GM23338 (cell line): ENCODE data around the gene SLC25A6. TPM values are rescaled to one million over a fixed set of nuclear protein-coding genes. Genes with fewer than 3 reads are reported as not detected.

Experiments
- ATAC-seq: fragments of 200-7000 bp; cut with Tn5 transposase; 3 replicates; pipeline ENCODE4 v1.9.1; 2020
- DNase-seq: peaks from one replicate; pipeline ENCODE4 v3.0.0-alpha.2; 2015; ENCODE audit warnings: low spot score
- H2AFZ ChIP-seq: fragments of 200-600 bp; sonication (generic); 2 replicates; pipeline ENCODE4 v1.8.0; 2016; ENCODE audit warnings: antibody characterized with exemption, mild to moderate bottlenecking, moderate library complexity
- H3F3A ChIP-seq: fragments of 200-600 bp; sonication (generic); replicated peaks from 2 replicates; pipeline ENCODE4 v1.8.0; 2017; ENCODE audit warnings: antibody characterized with exemption, mixed run types, low read depth
- H3K27ac ChIP-seq: fragments of 200-600 bp; sonication (generic); 2 replicates; pipeline ENCODE4 v1.6.1; 2016; ENCODE audit warnings: low read depth
- H3K27me3 ChIP-seq: fragments of 200-600 bp; sonication (generic); 2 replicates; pipeline ENCODE4 v1.8.0; 2016; ENCODE audit warnings: mild to moderate bottlenecking, mixed run types, moderate library complexity; ENCODE audit not compliant: insufficient read depth
- H3K36me3 ChIP-seq: fragments of 200-600 bp; sonication (generic); 2 replicates; pipeline ENCODE4 v1.8.0; 2016; ENCODE audit warnings: mild to moderate bottlenecking; ENCODE audit not compliant: insufficient read depth
- H3K4me1 ChIP-seq: fragments of 200-600 bp; sonication (generic); 2 replicates; pipeline ENCODE4 v1.8.0; 2016; ENCODE audit warnings: mild to moderate bottlenecking, moderate library complexity; ENCODE audit not compliant: insufficient read depth
- H3K4me2 ChIP-seq: fragments of 200-600 bp; sonication (generic); 2 replicates; pipeline ENCODE4 v1.7.1; 2017; ENCODE audit warnings: mixed run types
- H3K4me3 ChIP-seq: fragments of 200-600 bp; sonication (generic); 2 replicates; pipeline ENCODE4 v1.6.1; 2016; ENCODE audit warnings: mixed run types
- H3K79me2 ChIP-seq: fragments of 200-600 bp; sonication (generic); replicated peaks from 2 replicates; pipeline ENCODE4 v1.8.0; 2017; ENCODE audit warnings: mild to moderate bottlenecking; ENCODE audit not compliant: insufficient read depth
- H3K9me2 ChIP-seq: fragments of 200-600 bp; sonication (generic); 2 replicates; pipeline ENCODE4 v1.8.0; 2017; ENCODE audit not compliant: insufficient read depth
- H4K20me1 ChIP-seq: fragments of 200-600 bp; sonication (generic); replicated peaks from 2 replicates; pipeline ENCODE4 v1.8.0; 2017; ENCODE audit warnings: mild to moderate bottlenecking; ENCODE audit not compliant: insufficient read depth
- H3K27ac Mint-ChIP-seq: 2 replicates; pipeline ENCODE4 v1.8.0; 2020; ENCODE audit warnings: inconsistent platforms, mild to moderate bottlenecking, moderate library complexity, mixed read lengths
- H3K27me3 Mint-ChIP-seq: 3 replicates; pipeline ENCODE4 v1.8.0; 2022; ENCODE audit warnings: low read depth, mild to moderate bottlenecking, moderate library complexity, mixed read lengths, inconsistent platforms; ENCODE audit not compliant: insufficient read depth, poor library complexity
- H3K36me3 Mint-ChIP-seq: 3 replicates; pipeline ENCODE4 v1.8.0; 2021; ENCODE audit warnings: low read depth, mild to moderate bottlenecking, inconsistent platforms, moderate library complexity, mixed read lengths
- H3K4me1 Mint-ChIP-seq: 3 replicates; pipeline ENCODE4 v1.8.0; 2020; ENCODE audit warnings: mild to moderate bottlenecking, inconsistent platforms, mixed read lengths
- H3K4me3 Mint-ChIP-seq: 3 replicates; pipeline ENCODE4 v1.8.0; 2021; ENCODE audit warnings: moderate library complexity, mild to moderate bottlenecking, inconsistent platforms, mixed read lengths
- H3K9me3 Mint-ChIP-seq: 3 replicates; pipeline ENCODE4 v1.8.0; 2020; ENCODE audit warnings: moderate library complexity, mild to moderate bottlenecking, inconsistent platforms, mixed read lengths
- CREB1 ChIP-seq: fragments of 250-450 bp; sonication (Bioruptor Pico); IDR thresholded peaks from 2 replicates; pipeline ENCODE4 v1.5.0; 2020; ENCODE audit warnings: low read depth, mild to moderate bottlenecking, moderate library complexity
- CTCF ChIP-seq, 2 experiments: fragments of 200-600 bp in 1 of 2; sonication (generic) in 1 of 2; conservative IDR thresholded peaks; 2 replicates each; pipeline versions ENCODE4 v1.5.1 to v1.6.1; 2016 to 2017; ENCODE audit warnings: antibody characterized with exemption in 2 of 2, low read depth in 2 of 2, mild to moderate bottlenecking in 2 of 2, moderate library complexity in 1 of 2
- ETS1 ChIP-seq: IDR thresholded peaks from 2 replicates; pipeline ENCODE4 v1.6.1; 2016; ENCODE audit warnings: antibody characterized with exemption
- EZH2phosphoT487 ChIP-seq: fragments of 200-600 bp; sonication (generic); IDR thresholded peaks from one replicate; pipeline ENCODE4 v1.8.1; 2018; ENCODE audit warnings: antibody characterized with exemption; ENCODE audit not compliant: unreplicated experiment
- POLR2AphosphoS5 ChIP-seq: IDR thresholded peaks from 2 replicates; pipeline ENCODE4 v1.6.1; 2016; ENCODE audit warnings: antibody characterized with exemption, low read depth
- STAT1 ChIP-seq: IDR thresholded peaks from one replicate; pipeline ENCODE4 v1.6.1; 2016; ENCODE audit warnings: antibody characterized with exemption; ENCODE audit not compliant: unreplicated experiment
- polyA plus RNA-seq: library from polyadenylated mRNA; unstranded; fragments of >200 nt; fragmentation: Nextera tagmentation; extraction: Ambion mirVana; gene quantifications from 2 replicates; pipeline ENCODE4 v1.2.1, GENCODE V29; 2016
- total RNA-seq: library from RNA; depleted of rRNA; stranded (reverse); fragments of >200 nt; shearing (Covaris generic); gene quantifications from 2 replicates; pipeline ENCODE4 v1.2.3, GENCODE V29; 2014

The SLC25A6 gene
- total and polyA plus RNA-seq, 2 experiments from 2014 or later, result 358 to 486 TPM

DNA sequence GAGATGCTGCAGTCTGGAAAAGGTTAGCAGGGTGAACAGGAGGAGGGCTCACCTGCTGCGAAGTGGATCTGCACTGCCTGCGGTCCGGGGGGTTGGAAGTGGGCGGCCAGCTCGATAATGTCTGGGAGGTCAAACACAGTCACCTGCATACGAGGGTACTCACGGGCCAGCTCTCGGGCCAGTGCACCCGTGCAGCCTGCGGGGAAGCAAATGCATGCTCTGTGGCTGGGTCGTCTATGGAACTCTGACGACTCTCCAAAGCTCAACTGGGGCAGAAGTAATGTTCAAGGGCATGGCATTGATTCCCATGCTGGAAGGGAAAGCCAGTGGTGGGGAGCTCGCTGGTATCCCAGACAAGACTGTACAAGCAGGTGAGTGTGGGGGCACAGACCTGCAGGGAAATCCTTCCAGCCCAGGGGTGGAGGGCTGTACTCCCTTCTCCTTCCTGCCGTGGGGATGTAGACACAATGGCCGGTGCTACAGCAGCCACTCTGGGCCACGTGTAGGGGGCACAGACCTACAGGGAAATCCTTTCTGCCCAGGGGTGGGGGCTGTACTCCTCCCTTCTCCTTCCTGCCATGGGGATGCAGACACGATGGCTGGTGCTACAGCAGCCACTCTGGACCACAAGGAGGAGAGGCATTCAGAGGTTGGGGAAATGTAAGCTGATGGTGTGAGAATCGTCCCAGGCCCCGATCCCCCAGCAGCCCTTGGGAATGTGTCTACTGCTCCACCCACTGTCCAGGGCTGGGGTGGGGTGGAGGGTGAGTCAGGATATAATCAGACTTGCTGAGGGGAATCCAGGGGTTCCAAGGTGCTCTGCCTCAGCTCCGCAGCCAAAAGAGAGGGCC, 26.2 kb upstream of the SLC25A6 start:
- Mint-ChIP-seq H3K27ac (no peak overlapping the region), H3K4me1 (peaks cover 8% of the 10 kb centered on the region), H3K4me3 (no peak overlapping the region), H3K27me3 (peaks cover 26% of the 10 kb centered on the region), H3K9me3 (peaks cover 34% of the 10 kb centered on the region), H3K36me3 (peaks cover 57% of the 10 kb centered on the region)
- Histone ChIP-seq H3K79me2 (no peaks in the 10 kb centered on the region), H2AFZ (no peak overlapping the region), H3F3A (peaks cover 36% of the 10 kb centered on the region; the same call in 1 of the 2 replicates), H3K27ac (no peak overlapping the region), H3K27me3 (no peaks in the 10 kb centered on the region), H3K4me3 (no peak overlapping the region), H3K9me2 (no peaks in the 10 kb centered on the region), H3K36me3 (peaks cover 14% of the 10 kb centered on the region), H3K4me1 (no peaks in the 10 kb centered on the region), H3K4me2 (no peak overlapping the region), H4K20me1 (peaks cover 6% of the 10 kb centered on the region; the same call in 1 of the 2 replicates)
- DNase-seq (no peak), ATAC-seq (no peak)
- TF ChIP-seq POLR2AphosphoS5 (no peak), CTCF (conservative IDR thresholded peaks at IDR 0.05; ENCODE audit: low read depth in 2 of 2) (no peak), CREB1 (CRISPR knock-in tag) (no peak)

DNA sequence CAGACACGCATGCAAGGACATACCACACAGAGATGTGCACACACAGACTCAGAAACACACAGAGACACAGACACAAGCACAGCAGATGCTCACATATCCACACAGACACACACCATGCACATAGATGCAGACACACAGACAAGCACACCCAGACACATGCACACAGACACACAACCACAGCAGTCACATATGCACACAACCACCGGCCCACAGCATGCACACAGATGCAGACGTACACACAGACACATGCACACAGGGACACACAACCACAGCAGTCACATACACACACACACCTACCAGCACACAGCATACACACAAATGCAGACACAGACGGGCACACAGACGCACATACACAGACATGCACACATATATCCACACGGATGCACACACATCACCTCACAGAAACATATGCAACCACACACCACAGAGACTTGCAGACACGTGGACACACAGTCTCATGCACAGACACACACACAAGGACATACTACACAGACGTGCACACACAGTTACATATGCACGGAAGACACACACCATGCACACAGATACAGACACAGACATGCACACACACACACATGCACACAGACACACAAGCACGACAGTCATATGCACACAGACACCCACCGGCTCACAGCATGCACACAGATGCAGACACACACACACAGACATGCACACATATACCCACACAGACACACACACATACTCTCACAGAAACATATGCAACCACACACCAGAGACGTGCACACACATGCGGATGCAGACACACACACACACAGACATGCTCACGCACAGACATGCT, 25.2 kb upstream of the SLC25A6 start:
- H3K9me3 Mint-ChIP-seq, result peaks cover 26% of the 10 kb centered on the region
- no peak for ATAC-seq

DNA sequence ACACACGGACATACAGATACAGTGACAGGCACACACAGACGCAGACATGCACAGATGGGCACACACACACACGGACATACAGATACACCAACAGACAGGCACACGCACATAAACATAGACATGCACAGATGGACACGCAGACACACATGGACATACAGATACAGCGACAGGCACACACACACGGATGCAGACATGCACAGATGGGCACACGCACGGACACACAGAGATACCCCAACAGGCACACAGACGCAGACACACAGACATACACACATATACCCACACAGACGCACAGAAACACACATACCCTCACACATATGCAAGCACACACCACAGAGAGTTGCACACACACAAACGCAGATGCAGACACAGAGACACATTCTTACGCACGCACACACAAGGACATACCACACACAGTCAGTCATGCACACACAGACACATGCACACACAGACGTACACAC, 24.4 kb upstream of the SLC25A6 start:
- no peak overlapping the region for H3K27ac Mint-ChIP-seq
- Histone ChIP-seq H3K4me2 (no peak overlapping the region), H3K4me1 (no peaks in the 10 kb centered on the region), H3K36me3 (peaks cover 10% of the 10 kb centered on the region), H3K9me2 (no peaks in the 10 kb centered on the region), H3K4me3 (no peak overlapping the region), H3K27me3 (no peaks in the 10 kb centered on the region), H2AFZ (no peak overlapping the region), H3K79me2 (no peaks in the 10 kb centered on the region), H4K20me1 (peaks cover 6% of the 10 kb centered on the region; the same call in 1 of the 2 replicates), H3K27ac (no peak overlapping the region), H3F3A (peaks cover 31% of the 10 kb centered on the region)
- peaks cover 8% of the 10 kb centered on the region for H3K4me1 Mint-ChIP-seq
- H3K4me3 Mint-ChIP-seq, result no peak overlapping the region
- H3K27me3 Mint-ChIP-seq, result peaks cover 22% of the 10 kb centered on the region
- H3K36me3 Mint-ChIP-seq, result peaks cover 54% of the 10 kb centered on the region
- no peak for ATAC-seq
- no peak for TF ChIP-seq STAT1
- TF ChIP-seq ETS1, result no peak
- peak; percentile 11 for TF ChIP-seq POLR2AphosphoS5
- TF ChIP-seq EZH2phosphoT487, result no peak
- no peak for DNase-seq
- peaks cover 18% of the 10 kb centered on the region for H3K9me3 Mint-ChIP-seq

More for the DNA sequence above, 25.2 kb upstream of the SLC25A6 start:
- Histone ChIP-seq H3K4me3 (no peak overlapping the region), H3K36me3 (peaks cover 10% of the 10 kb centered on the region), H3K9me2 (no peaks in the 10 kb centered on the region), H3K79me2 (no peaks in the 10 kb centered on the region), H4K20me1 (peaks cover 6% of the 10 kb centered on the region; the same call in 1 of the 2 replicates), H2AFZ (no peak overlapping the region), H3K4me2 (no peak overlapping the region), H3F3A (peaks cover 36% of the 10 kb centered on the region), H3K4me1 (no peaks in the 10 kb centered on the region), H3K27ac (no peak overlapping the region), H3K27me3 (no peaks in the 10 kb centered on the region)
- no peak for DNase-seq
- Mint-ChIP-seq H3K4me3 (no peak overlapping the region), H3K27ac (no peak overlapping the region), H3K27me3 (peaks cover 22% of the 10 kb centered on the region), H3K36me3 (peaks cover 55% of the 10 kb centered on the region), H3K4me1 (peaks cover 8% of the 10 kb centered on the region)
- no peak for TF ChIP-seq EZH2phosphoT487
- peak; percentile 16 for TF ChIP-seq POLR2AphosphoS5
